ENCODE data around the gene CARMIL3.

DNA sequence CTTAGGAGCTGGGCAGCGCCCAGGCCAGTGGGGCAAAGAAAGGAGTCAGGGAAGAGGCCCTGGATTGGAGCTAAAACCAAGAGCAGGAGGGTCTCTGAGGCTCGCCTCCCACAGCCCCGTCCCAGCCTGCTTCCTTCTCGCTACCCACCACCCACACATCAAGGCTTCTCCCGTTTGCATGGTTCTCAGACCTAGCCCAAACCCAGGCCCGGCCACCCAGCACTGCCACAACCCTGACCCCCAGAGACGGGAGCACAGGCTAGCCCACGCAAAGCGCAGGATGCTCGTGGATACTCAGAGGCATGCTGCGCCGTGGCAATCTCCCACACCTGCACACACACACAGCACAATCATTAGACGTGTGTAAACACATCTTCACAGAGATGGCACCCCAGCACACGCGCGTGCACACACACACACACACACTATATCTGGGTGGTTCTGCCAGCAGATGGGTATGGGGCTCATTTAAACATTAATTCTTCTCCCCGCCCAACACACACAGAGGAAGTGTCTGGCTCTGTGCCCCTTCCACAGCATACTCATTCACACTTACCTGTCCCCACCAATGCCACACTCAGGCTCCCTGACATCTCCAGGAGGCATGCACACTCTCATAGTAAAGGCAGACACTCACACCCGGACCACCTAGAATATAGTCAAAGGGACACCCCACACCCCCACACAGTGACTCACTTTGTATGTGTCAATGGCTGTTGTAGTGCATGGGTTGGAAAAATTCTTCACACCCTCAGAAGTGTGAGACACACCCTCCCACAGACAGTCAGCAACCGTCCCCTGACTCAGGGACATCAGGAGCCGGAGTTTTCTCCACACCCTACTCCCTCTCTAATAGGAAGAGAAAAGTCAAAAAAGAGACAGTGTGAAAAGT lies 1.1 kb downstream of the CARMIL3 start:
- TF ChIP-seq POLR2A (IDR thresholded peaks at IDR 0.05): no peak
- TF ChIP-seq, protein P1, sequence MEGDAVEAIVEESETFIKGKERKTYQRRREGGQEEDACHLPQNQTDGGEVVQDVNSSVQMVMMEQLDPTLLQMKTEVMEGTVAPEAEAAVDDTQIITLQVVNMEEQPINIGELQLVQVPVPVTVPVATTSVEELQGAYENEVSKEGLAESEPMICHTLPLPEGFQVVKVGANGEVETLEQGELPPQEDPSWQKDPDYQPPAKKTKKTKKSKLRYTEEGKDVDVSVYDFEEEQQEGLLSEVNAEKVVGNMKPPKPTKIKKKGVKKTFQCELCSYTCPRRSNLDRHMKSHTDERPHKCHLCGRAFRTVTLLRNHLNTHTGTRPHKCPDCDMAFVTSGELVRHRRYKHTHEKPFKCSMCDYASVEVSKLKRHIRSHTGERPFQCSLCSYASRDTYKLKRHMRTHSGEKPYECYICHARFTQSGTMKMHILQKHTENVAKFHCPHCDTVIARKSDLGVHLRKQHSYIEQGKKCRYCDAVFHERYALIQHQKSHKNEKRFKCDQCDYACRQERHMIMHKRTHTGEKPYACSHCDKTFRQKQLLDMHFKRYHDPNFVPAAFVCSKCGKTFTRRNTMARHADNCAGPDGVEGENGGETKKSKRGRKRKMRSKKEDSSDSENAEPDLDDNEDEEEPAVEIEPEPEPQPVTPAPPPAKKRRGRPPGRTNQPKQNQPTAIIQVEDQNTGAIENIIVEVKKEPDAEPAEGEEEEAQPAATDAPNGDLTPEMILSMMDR (IDR thresholded peaks at IDR 0.05): no peak
- no peak for TF ChIP-seq EP300 (IDR thresholded peaks at IDR 0.05)
